Measurements from ENCODE around the gene LGI4.
A peak's percentile ranks its signal among the peaks of the same experiment; 100 is the strongest.

Gene LGI4

GRCh38 chr19:35086455-35086854 lies 48.4 kb downstream of the LGI4 start:
- H3K14ac ChIP-seq (ENCODE audit: low read length) = no peak overlapping the region
- WGBS, 2 donors (ENCODE audit: extremely low coverage in 2 of 2, insufficient read length in 2 of 2, insufficient replicate concordance in 1 of 2) = no CpG with 5 or more reads among the region's 8 CpGs

GRCh38 chr19:35085947-35086346 lies 48.9 kb downstream of the LGI4 start:
- Histone ChIP-seq H3K36me3 (replicated peaks in 1 of 2; ENCODE audit: control insufficient read depth in 2 of 2, insufficient read depth in 2 of 2, low read length in 2 of 2) (no peaks in the 10 kb centered on the region), H3K4me1 (ENCODE audit: control insufficient read depth in 2 of 2, insufficient read depth in 1 of 2, low read depth in 1 of 2, low read length in 2 of 2) (peaks cover 0 to 3% of the 10 kb centered on the region in 2 donors), H4K91ac (ENCODE audit: low read depth, low read length, poor library complexity) (no peak overlapping the region), H2AK5ac (ENCODE audit: low read depth, low read length) (no peak overlapping the region), H3K9me3 (replicated peaks in 1 of 2; ENCODE audit: control insufficient read depth in 2 of 2, insufficient read depth in 1 of 2, low read depth in 1 of 2, low read length in 2 of 2) (no peaks in the 10 kb centered on the region), H2BK120ac (ENCODE audit: low read depth, low read length) (no peak overlapping the region), H3K23ac (ENCODE audit: low read depth, low read length, poor library complexity) (no peak overlapping the region), H3K79me1 (ENCODE audit: low read depth, low read length) (no peaks in the 10 kb centered on the region), H3K14ac (ENCODE audit: low read length) (no peak overlapping the region), H2BK12ac (ENCODE audit: low read length) (no peak overlapping the region), H3K9ac (ENCODE audit: low read depth, low read length, poor library complexity) (no peak overlapping the region), H3K4ac (ENCODE audit: low read length) (no peak overlapping the region), H3K4me2 (ENCODE audit: insufficient read depth, low read length, poor library complexity, severe bottlenecking) (no peak overlapping the region), H3K18ac (ENCODE audit: low read length) (no peak overlapping the region), H3K27me3 (ENCODE audit: control insufficient read depth in 3 of 3, insufficient read depth in 3 of 3, low read depth in 1 of 3, low read length in 3 of 3) (peaks cover 0 to 16% (median 5%) of the 10 kb centered on the region in 3 experiments), H2AFZ (ENCODE audit: low read length) (no peak overlapping the region), H4K8ac (ENCODE audit: low read depth, low read length) (no peak overlapping the region), H2BK5ac (ENCODE audit: low read length) (no peak overlapping the region), H3K27ac (replicated peaks; ENCODE audit: low read length) (no peak overlapping the region), H2BK15ac (ENCODE audit: low read length) (no peak overlapping the region), H3K4me3 (ENCODE audit: low read length in 2 of 2) (no peak overlapping the region)
- no peak for DNase-seq (ENCODE audit: low spot score)
- WGBS, 2 donors (ENCODE audit: extremely low coverage in 2 of 2, insufficient read length in 2 of 2, insufficient replicate concordance in 1 of 2) = no CpG with 5 or more reads among the region's 6 CpGs

More at GRCh38 chr19:35086455-35086854, 48.4 kb downstream of the LGI4 start:
- H2BK15ac ChIP-seq (ENCODE audit: low read length) = no peak overlapping the region
- no peak overlapping the region for H2AFZ ChIP-seq (ENCODE audit: low read length)
- no peak for DNase-seq (ENCODE audit: low spot score)
- H3K9me3 ChIP-seq (replicated peaks in 1 of 2; ENCODE audit: control insufficient read depth in 2 of 2, insufficient read depth in 1 of 2, low read depth in 1 of 2, low read length in 2 of 2) = no peaks in the 10 kb centered on the region
- no peak overlapping the region for H2BK12ac ChIP-seq (ENCODE audit: low read length)
- no peak overlapping the region for H2BK5ac ChIP-seq (ENCODE audit: low read length)
- no peak overlapping the region for H4K91ac ChIP-seq (ENCODE audit: low read depth, low read length, poor library complexity)
- peak overlapping the region; percentile 7 for H3K18ac ChIP-seq (ENCODE audit: low read length)
- peak overlapping the region; percentile 51 for H3K9ac ChIP-seq (ENCODE audit: low read depth, low read length, poor library complexity)
- H3K4me3 ChIP-seq (ENCODE audit: low read length in 2 of 2) = no peak overlapping the region
- peaks cover 0 to 16% (median 6%) of the 10 kb centered on the region in 3 experiments for H3K27me3 ChIP-seq (ENCODE audit: control insufficient read depth in 3 of 3, insufficient read depth in 3 of 3, low read depth in 1 of 3, low read length in 3 of 3)
- no peaks in the 10 kb centered on the region for H3K36me3 ChIP-seq (replicated peaks in 1 of 2; ENCODE audit: control insufficient read depth in 2 of 2, insufficient read depth in 2 of 2, low read length in 2 of 2)
- H3K23ac ChIP-seq (ENCODE audit: low read depth, low read length, poor library complexity) = peak overlapping the region; percentile 70
- no peak overlapping the region for H3K27ac ChIP-seq (replicated peaks; ENCODE audit: low read length)
- no peaks in the 10 kb centered on the region for H3K79me1 ChIP-seq (ENCODE audit: low read depth, low read length)
- no peak overlapping the region for H3K4me2 ChIP-seq (ENCODE audit: insufficient read depth, low read length, poor library complexity, severe bottlenecking)
- peaks cover 0 to 3% of the 10 kb centered on the region in 2 donors for H3K4me1 ChIP-seq (ENCODE audit: control insufficient read depth in 2 of 2, insufficient read depth in 1 of 2, low read depth in 1 of 2, low read length in 2 of 2)
- H2AK5ac ChIP-seq (ENCODE audit: low read depth, low read length) = peak overlapping the region; percentile 16
- no peak overlapping the region for H2BK120ac ChIP-seq (ENCODE audit: low read depth, low read length)
- H3K4ac ChIP-seq (ENCODE audit: low read length) = no peak overlapping the region
- no peak overlapping the region for H4K8ac ChIP-seq (ENCODE audit: low read depth, low read length)

- H3K79me1 ChIP-seq (ENCODE audit: low read depth, low read length) = no peaks in the 10 kb centered on the region
- DNase-seq (ENCODE audit: low spot score) = no peak
- H2BK12ac ChIP-seq (ENCODE audit: low read length) = no peak overlapping the region
- no peak overlapping the region for H2BK15ac ChIP-seq (ENCODE audit: low read length)
- no peak overlapping the region for H3K23ac ChIP-seq (ENCODE audit: low read depth, low read length, poor library complexity)
- H2AK5ac ChIP-seq (ENCODE audit: low read depth, low read length) = no peak overlapping the region
- no CpG with 5 or more reads among the region's 3 CpGs for WGBS, 2 donors (ENCODE audit: extremely low coverage in 2 of 2, insufficient read length in 2 of 2, insufficient replicate concordance in 1 of 2)
- H3K4me3 ChIP-seq (ENCODE audit: low read length in 2 of 2) = no peak overlapping the region
- H3K4me1 ChIP-seq (ENCODE audit: control insufficient read depth in 2 of 2, insufficient read depth in 1 of 2, low read depth in 1 of 2, low read length in 2 of 2) = no peaks in the 10 kb centered on the region
- peaks cover 0 to 12% (median 3%) of the 10 kb centered on the region in 3 experiments for H3K27me3 ChIP-seq (ENCODE audit: control insufficient read depth in 3 of 3, insufficient read depth in 3 of 3, low read depth in 1 of 3, low read length in 3 of 3)
- H3K9ac ChIP-seq (ENCODE audit: low read depth, low read length, poor library complexity) = no peak overlapping the region
- no peak overlapping the region for H3K14ac ChIP-seq (ENCODE audit: low read length)
- H2BK5ac ChIP-seq (ENCODE audit: low read length) = peak overlapping the region; percentile 68
- H3K9me3 ChIP-seq (replicated peaks in 1 of 2; ENCODE audit: control insufficient read depth in 2 of 2, insufficient read depth in 1 of 2, low read depth in 1 of 2, low read length in 2 of 2) = no peaks in the 10 kb centered on the region
- no peak overlapping the region for H4K91ac ChIP-seq (ENCODE audit: low read depth, low read length, poor library complexity)
- no peaks in the 10 kb centered on the region for H3K36me3 ChIP-seq (replicated peaks in 1 of 2; ENCODE audit: control insufficient read depth in 2 of 2, insufficient read depth in 2 of 2, low read length in 2 of 2)
- no peak overlapping the region for H3K4ac ChIP-seq (ENCODE audit: low read length)
- H3K27ac ChIP-seq (replicated peaks; ENCODE audit: low read length) = no peak overlapping the region
- H3K18ac ChIP-seq (ENCODE audit: low read length) = peak overlapping the region; percentile 36
- H2AFZ ChIP-seq (ENCODE audit: low read length) = no peak overlapping the region
- H2BK120ac ChIP-seq (ENCODE audit: low read depth, low read length) = no peak overlapping the region
- no peak overlapping the region for H3K4me2 ChIP-seq (ENCODE audit: insufficient read depth, low read length, poor library complexity, severe bottlenecking)
- H4K8ac ChIP-seq (ENCODE audit: low read depth, low read length) = no peak overlapping the region
These were observed 50.4 kb downstream of the LGI4 start for GRCh38 chr19:35084509-35084762.

- H4K8ac ChIP-seq (ENCODE audit: low read depth, low read length) = no peak overlapping the region
- peak overlapping the region; percentile 76 for H2AK5ac ChIP-seq (ENCODE audit: low read depth, low read length)
- H3K27me3 ChIP-seq (ENCODE audit: control insufficient read depth in 3 of 3, insufficient read depth in 3 of 3, low read depth in 1 of 3, low read length in 3 of 3) = peaks cover 0 to 12% (median 3%) of the 10 kb centered on the region in 3 experiments
- peak overlapping the region; percentile 67 for H2BK120ac ChIP-seq (ENCODE audit: low read depth, low read length)
- DNase-seq (ENCODE audit: low spot score) = no peak
- peak overlapping the region; percentile 30 for H3K9ac ChIP-seq (ENCODE audit: low read depth, low read length, poor library complexity)
- H3K4me1 ChIP-seq (ENCODE audit: control insufficient read depth in 2 of 2, insufficient read depth in 1 of 2, low read depth in 1 of 2, low read length in 2 of 2) = no peaks in the 10 kb centered on the region
- H3K4me2 ChIP-seq (ENCODE audit: insufficient read depth, low read length, poor library complexity, severe bottlenecking) = no peak overlapping the region
- H4K91ac ChIP-seq (ENCODE audit: low read depth, low read length, poor library complexity) = no peak overlapping the region
- no peak overlapping the region for H3K14ac ChIP-seq (ENCODE audit: low read length)
- peak overlapping the region; percentile 68 for H2BK5ac ChIP-seq (ENCODE audit: low read length)
- no peak overlapping the region for H2AFZ ChIP-seq (ENCODE audit: low read length)
- H3K9me3 ChIP-seq (replicated peaks in 1 of 2; ENCODE audit: control insufficient read depth in 2 of 2, insufficient read depth in 1 of 2, low read depth in 1 of 2, low read length in 2 of 2) = no peaks in the 10 kb centered on the region
- no CpG with 5 or more reads among the region's 15 CpGs for WGBS, 2 donors (ENCODE audit: extremely low coverage in 2 of 2, insufficient read length in 2 of 2, insufficient replicate concordance in 1 of 2)
- peak overlapping the region; percentile 38 for H3K18ac ChIP-seq (ENCODE audit: low read length)
- H2BK15ac ChIP-seq (ENCODE audit: low read length) = peak overlapping the region; percentile 93
- no peaks in the 10 kb centered on the region for H3K79me1 ChIP-seq (ENCODE audit: low read depth, low read length)
- no peaks in the 10 kb centered on the region for H3K36me3 ChIP-seq (replicated peaks in 1 of 2; ENCODE audit: control insufficient read depth in 2 of 2, insufficient read depth in 2 of 2, low read length in 2 of 2)
- H3K4me3 ChIP-seq (ENCODE audit: low read length in 2 of 2) = no peak overlapping the region
- no peak overlapping the region for H3K27ac ChIP-seq (replicated peaks; ENCODE audit: low read length)
- no peak overlapping the region for H3K4ac ChIP-seq (ENCODE audit: low read length)
- H2BK12ac ChIP-seq (ENCODE audit: low read length) = no peak overlapping the region
- no peak overlapping the region for H3K23ac ChIP-seq (ENCODE audit: low read depth, low read length, poor library complexity)
These were observed 51.0 kb downstream of the LGI4 start for GRCh38 chr19:35083691-35084508.
